ENCODE results near the gene RYR2.

RYR2 gene

DNA sequence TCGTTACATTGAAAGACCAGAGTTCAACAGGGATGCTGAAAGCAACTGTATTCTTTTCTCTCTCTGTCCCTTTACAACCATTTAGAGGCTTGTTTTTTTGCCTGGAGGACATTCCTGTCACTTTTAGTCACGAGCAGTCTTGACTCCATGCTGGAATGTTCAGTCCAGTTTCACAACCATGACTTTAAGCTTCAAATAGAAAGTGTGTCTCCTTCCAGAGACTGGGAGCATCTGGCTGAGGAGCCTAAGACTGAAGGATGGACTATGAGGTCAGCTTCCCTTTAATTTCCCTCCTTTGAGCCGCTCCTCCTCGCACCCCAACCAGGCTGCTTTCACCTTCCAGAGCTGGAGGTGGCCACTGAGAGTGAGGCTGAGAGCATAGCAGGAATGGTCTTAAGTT, 10.5 kb upstream of the RYR2 start:
- DNase-seq (ENCODE audit: low read depth in 2 of 2, low spot score in 1 of 2) = no peak

DNA sequence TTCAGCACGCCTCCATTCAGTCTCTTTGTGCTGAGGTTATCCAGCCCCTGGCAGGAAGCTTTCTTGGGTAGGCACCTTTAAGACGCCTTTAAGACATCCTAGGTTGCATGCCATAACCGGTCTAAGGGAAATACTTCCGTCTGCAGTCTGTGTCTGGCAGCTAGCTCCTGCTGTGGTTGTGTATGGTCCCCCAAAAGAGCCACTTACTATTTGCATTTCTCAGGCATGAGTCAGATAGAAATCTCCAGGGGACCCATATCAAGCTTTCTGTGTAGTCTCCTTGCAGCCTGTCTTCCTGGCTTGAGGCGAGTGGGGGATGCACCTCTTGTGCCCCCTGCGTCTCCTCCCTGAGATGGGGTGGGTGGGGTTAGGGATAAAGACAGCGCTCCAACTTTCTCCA, 10.0 kb upstream of the RYR2 start:
- no peak for DNase-seq (ENCODE audit: low read depth in 2 of 2, low spot score in 1 of 2)

DNA sequence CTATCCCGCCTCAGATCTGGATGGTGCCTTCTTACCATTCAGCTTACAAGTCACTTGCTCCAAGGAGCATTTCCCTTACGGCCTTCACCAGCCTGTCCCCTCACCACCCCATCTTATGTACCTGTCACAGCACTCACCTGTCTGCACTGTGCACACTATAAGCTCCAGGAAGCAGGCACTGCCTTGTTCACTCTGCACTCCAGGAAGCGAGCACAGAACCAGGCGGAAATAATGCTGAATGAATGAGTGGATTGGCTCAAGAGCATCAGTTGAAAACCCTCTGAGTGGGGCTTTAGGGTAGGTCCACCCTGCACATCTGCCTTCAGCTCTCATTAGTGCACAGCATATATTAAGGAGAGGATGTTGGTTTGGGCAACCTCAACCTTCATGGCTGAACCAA, 8.9 kb upstream of the RYR2 start:
- no peak for DNase-seq (ENCODE audit: low read depth in 2 of 2, low spot score in 1 of 2)

DNA sequence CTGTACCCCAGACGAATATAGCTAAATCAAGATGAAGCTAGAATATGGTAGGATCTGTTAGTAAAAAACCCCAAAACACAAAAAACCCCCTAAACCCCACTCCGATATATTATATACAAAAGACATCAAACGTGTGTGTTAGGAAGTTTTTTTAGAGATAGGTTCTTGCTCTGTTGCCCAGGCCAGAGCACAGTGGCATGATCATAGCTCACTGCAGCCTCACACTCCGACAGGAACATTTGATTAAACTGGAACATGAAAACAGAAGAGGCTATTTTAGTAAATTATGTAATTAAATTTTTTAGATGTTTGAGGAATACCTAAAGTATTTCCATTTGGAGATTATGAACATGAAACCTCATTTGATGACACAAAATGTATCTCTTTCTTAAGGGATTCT, 8.2 kb upstream of the RYR2 start:
- no peak for DNase-seq (ENCODE audit: low read depth in 2 of 2, low spot score in 1 of 2)

DNA sequence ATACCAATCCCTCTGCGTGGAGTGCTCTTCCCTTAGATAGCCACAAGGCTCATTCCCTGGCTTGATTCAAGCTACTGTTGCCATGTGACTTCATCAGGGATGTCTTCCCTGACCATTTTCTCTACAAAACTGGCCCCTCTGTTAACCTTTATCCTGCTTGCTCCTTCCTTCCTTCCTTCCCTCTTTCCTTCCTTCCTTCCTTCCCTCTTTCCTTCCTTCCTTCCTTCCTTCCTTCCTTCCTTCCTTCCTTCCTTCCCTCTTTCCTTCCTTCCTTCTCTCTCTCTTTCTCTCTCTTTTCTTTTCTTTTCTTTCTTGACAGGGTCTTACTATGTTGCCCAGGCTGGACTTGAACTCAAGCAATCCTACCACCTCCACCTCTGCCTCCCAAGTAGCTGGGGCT, 6.2 kb upstream of the RYR2 start:
- no peak for DNase-seq (ENCODE audit: low read depth in 2 of 2, low spot score in 1 of 2)

DNA sequence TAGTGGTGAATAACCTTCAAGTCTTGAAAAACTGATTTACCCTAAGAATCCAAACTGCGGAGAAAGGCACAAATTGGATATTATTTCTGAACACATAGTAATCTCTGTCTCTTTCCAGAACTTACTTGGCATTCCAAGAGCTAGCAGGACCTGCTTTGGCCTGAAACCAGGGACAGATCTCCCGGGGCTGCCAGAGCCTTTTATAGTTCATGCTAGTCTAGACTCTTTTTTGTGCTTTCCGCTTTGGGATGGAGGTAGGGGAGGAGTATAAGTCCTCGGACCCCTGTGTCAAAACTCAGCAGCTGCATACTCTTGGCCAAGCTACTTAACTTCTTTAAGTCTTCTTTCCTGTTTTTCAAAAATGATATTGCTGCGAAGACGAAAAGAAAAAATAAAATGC, 3.8 kb upstream of the RYR2 start:
- DNase-seq (ENCODE audit: low read depth in 2 of 2, low spot score in 1 of 2) = no peak

DNA sequence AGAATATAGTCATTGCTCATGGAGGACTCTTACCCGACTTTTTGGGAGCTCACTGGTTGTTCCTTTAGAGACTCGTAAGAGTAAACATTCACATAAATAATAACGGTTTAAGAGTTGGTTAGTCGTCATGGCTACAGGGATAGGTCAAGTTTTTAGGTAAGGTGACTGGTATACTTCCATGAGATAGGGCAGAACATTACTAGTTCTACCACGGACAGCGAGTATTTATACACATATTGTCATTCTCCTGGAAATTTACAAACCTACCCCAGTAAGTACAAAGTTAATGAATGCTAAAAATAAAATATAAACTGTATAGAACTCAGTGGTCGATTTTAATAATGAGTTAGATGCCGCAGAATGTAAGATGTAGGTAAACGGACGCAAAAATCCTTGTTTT, 1.2 kb upstream of the RYR2 start:
- no peak for DNase-seq (ENCODE audit: low read depth in 2 of 2, low spot score in 1 of 2)

DNA sequence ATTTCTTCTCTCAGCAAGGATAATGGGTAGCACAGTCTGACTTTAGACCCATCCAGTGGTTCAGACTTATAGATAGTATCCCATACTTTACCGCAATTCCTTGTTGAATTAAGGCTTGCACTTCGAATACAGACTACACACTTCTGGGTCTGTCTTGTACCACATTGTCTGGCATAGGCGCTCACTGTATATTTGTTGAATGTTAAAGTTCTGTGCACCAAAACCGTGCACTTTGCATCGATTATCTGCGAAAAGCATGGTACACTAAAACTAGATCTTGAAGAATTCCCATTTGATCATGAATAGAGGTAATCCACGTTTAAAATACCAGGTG, 556 bp upstream of the RYR2 start:
- DNase-seq (ENCODE audit: low read depth in 2 of 2, low spot score in 1 of 2) = no peak

DNA sequence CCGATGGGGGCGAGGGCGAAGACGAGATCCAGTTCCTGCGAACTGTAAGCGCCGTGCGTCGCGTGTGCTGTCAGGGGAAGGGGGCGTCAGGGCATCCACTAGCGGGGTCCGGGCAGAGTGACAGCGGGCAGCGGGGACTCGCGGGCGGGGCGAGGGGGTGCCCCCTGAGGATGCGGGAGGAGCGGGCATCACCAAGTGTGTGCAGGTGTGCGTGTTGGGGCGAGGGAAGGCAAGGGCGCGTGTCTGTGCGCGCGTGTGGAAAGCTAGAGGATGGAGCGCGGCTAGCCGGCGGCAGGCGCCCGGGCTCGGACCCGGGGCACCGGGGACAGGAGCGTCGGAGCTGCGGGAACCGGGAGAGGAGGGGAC, 525 bp downstream of the RYR2 start:
- DNase-seq (ENCODE audit: low read depth in 2 of 2, low spot score in 1 of 2) = no peak

DNA sequence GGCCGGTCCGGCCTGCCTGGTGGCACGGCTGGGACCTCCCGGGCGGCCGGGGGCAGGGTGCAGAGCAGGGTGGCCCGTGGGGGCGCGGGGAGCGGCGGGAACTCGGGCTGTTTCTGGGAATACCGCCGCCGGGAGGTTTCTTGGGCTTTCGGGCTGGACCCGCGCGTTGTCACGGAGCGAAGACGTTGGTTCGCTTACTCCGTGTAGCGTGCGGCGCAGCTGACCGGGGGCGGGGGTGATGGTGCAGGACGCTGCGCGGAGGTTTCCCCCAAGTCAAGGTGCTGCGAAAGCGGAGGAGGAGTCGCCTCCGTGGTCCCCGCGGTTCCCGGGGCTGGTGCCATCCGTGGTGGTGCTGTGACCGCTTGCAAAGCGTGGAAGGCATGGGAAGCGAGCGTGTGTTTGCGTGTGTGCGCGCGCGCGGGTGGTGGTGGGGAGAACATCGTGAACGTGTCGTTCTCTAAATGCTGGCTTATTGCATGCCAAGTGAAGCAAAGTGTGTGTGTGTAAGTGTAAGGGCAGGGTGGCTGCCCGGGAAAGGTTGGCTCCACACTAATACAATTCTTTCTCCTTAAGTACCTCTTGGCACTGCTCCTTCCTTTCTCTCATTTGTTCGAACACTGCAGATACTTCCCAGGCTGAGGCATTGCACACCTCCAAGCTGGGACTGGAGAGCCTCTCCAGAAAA, 1.1 kb downstream of the RYR2 start:
- DNase-seq (ENCODE audit: low read depth in 2 of 2, low spot score in 1 of 2) = no peak

DNA sequence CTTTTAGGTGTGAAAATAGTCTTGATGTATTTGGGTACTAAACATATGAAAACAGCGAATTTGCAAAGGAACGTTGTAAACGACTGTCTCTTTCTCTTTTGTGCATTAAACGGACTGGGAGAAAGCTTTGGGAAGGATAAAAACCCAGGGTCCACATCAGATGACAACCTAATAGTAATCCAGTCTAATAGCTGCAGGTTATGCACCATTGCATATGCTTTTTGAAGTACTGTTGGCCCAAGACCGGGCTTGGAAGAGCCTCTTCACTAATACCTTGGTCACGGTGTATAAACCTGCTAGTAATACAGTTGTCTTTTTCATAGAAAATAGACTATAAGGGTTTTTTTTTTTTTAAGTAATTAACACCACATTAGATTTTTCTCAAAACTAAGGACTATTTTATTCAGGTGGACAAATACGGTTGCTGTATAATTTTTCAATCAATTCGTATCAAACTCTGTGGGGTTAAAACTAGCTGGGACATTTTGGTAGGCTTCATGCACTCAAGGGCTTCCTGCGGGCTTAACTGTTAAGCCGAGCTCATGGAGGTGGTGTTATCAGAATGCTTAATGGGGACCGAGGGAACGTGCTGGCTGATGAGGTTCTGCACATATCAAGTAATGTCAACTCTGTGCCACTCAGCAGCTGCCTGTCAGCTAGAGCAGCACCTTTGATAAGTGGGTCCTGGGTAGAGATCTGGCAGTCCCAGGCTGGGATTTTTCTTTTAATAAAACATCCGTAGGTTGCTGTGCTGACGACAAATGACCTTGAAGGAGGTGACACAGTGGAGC, 2.1 kb downstream of the RYR2 start:
- no peak for DNase-seq (ENCODE audit: low read depth in 2 of 2, low spot score in 1 of 2)

DNA sequence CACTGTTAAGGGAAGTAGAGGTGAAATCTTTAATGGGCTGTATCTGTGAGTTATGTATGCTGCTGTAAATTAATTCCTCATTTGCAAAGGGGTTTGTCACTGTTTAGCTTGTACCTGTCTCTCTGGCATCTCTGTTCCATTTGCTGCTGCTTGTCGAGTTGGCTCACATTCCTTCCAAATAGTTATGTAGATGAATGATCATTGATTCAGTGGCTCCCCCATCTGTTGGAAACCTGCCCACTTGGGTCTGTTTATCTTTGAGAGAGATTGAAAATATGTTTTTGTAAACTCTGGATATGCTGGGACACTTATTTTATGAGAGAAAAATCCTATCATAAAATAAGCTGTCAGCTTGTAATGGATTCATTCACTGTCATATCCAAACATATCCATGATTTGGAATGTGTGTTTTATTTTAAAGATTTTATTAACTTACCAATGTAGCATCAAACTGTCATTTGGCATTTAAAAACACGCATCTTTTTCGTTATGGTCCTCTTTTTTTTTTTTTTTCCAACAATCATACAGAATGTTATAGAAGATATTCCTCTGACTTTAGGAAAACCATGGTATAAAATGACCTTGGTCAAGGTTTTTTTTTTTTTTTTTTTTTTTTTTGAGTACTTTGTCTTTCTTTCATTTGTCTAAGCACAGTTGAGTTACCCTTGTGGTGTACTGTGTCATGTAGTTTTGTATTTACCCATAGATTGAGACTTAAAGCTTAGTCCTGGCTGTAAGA, 3.5 kb downstream of the RYR2 start:
- no peak for DNase-seq (ENCODE audit: low read depth in 2 of 2, low spot score in 1 of 2)

DNA sequence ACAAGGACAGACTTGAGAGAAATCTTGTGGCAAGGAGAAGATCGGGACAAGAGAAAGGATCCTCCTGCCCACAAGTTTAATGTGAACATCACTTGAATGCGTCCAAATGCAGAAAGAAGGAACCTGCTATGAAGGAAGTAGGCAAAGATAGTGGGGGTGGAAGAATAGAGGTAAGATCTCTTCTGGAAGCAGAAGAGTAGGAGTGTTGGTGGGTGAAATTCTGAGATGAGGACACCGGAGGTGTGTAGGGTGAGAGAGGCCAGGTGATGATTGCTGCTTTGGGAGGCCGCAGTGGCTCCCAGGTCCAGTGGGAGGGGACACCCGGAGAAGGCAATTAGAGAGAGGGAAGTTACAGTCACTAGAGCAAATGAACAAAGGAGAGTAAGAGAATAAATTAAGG, 6.8 kb downstream of the RYR2 start:
- DNase-seq (ENCODE audit: low read depth in 2 of 2, low spot score in 1 of 2) = no peak

DNA sequence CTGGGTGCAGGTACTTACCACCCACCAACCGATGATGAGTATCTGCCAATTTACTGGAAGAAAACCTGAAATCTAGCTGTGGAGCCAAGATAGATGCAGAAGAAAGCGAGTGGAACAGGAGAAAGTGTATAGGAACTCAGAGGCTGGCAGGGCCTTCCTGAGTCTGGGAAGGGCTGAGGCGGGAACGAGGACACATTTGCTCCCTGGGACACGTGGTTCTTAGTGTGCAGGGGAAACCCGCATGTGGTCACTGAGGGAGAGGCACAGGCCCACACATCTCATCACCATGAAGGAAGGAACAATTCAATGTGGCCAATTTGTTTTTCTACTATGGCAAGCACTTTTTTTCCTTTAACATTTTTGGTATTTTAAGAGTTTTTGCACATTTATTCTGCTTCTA, 8.2 kb downstream of the RYR2 start:
- no peak for DNase-seq (ENCODE audit: low read depth in 2 of 2, low spot score in 1 of 2)

DNA sequence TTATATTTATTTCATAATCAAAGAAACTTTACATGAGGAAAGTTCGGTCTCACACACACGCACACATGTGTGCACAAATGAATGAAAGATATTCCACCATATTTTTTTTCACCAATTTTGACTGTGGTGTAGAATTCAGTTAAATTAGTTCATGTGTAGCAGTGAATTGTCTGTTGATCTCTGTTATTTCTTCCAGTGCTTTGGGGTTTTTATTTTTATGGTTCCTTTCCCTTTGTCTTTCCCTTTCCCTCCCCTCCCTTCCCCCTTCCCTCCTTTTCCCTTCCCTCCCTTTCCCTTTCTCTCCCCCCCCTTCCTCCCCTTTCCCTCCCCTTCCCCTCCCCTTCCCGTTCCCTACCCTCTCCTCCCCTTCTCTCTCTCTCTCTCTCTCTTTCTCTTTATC, 8.9 kb downstream of the RYR2 start:
- no peak for DNase-seq (ENCODE audit: low read depth in 2 of 2, low spot score in 1 of 2)

DNA sequence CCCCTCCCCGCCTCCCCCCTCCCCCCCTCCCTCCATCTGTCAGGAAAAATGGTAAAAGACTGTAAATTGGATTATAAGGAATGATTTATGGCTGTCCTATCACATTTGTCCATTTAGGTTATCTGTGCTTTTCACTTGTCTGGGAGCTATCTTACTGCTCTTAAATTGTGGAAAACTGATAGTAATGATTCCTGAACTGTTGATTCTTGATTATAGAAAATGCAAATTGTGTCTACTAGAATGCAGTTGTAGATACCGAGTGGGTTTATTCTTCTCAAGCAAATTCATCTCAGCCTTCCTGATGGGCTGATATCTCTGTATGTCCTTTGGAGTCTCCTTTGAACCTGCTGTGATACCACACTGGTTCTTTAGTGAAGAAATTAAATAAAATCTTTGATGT, 12.3 kb downstream of the RYR2 start:
- no peak for DNase-seq (ENCODE audit: low read depth in 2 of 2, low spot score in 1 of 2)

DNA sequence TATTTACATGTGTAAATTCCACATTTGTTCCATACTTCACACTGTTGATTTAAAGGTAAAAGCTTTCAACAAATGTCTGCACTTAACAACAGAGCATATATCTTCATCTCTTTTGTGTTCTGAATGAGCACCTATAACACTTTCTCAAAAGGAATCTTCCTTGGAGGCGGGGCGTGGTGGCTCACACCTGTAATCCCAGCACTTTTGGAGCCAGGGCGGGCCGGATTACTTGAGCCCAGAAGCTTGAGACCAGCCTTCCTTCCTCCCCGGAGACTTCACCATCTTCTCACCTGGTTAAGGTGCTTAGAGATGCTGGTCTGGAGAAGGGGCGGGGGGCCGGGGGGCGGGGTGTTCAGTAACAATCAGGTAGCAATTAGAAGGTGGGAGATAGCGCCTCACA, 16.5 kb downstream of the RYR2 start:
- DNase-seq (ENCODE audit: low read depth in 2 of 2, low spot score in 1 of 2) = no peak

DNA sequence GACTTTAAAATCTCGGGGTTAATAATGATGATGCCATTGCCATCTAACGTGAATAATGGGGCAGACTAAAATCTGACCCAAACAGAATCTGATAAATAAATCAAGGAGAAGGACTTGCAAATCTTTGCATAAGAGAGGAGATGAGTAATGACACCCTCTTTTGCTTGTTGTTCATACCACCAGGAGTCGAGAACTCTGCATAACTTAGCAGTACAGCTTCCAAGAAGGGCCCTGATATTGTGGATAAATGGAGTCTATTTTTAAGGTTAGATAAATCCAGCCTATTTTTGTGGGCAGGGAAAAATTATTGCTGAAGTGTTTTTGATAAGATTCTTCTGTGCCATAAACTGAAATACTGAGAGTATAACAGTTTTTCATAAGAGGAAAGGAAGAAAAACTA, 17.3 kb downstream of the RYR2 start:
- no peak for DNase-seq (ENCODE audit: low read depth in 2 of 2, low spot score in 1 of 2)

DNA sequence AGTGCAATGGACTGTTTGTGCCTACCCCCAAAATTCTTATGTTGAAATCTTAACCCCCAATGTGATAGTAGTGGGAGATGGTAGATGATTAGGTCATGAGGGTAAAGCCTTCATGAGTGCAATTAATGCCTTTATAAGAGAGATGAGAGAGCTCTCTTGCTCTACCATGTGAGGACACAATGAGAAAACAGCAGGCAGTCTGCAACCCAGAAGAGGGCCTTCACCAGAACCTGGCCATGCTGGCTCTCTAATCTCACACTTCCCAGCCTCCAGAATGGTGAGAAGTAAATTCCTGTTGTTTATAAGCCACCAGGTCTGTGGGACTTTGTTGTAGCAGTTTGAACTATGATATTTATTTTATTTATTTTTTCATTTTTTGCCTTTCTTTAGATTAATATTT, 21.0 kb downstream of the RYR2 start:
- DNase-seq (ENCODE audit: low read depth in 2 of 2, low spot score in 1 of 2) = no peak

DNA sequence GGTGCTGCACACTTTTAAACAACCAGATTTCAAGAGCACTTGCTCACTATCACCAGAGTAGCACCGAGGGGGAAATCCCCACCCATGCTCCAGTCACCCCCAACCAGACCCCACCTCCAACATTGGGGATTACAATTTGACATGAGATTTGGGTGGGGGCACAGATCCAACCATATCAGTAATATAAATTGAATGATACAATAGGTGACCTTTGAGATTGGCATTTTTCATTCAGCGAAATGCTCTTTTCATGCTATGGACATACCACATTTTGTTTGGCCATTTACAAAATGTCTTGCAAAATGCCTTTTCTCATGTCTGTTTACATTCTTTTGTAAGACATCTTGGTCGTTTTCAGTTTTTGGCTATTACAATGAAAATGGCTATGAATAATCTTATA, 23.9 kb downstream of the RYR2 start:
- DNase-seq (ENCODE audit: low read depth in 2 of 2, low spot score in 1 of 2) = no peak

DNA sequence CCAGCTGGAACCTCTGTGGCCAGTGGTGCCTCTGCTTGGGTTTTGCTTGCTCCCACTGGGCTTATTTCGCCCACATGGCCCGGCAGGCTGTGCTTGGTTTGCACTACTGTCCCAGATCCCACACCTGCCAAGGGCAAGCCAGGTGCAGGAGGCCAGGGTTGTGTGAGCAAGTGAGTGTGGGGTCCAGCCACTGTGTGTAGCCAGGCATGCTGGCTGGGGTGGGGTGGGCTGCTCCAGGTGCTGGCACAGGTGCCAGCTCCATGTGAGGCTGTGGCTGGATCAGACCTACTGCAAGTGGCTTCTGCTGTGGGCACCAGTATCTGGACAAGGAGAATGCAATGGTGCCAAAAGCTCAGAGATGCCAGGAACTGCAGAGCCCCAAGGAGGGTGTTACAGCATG, 28.5 kb downstream of the RYR2 start:
- no peak for DNase-seq (ENCODE audit: low read depth in 2 of 2, low spot score in 1 of 2)

DNA sequence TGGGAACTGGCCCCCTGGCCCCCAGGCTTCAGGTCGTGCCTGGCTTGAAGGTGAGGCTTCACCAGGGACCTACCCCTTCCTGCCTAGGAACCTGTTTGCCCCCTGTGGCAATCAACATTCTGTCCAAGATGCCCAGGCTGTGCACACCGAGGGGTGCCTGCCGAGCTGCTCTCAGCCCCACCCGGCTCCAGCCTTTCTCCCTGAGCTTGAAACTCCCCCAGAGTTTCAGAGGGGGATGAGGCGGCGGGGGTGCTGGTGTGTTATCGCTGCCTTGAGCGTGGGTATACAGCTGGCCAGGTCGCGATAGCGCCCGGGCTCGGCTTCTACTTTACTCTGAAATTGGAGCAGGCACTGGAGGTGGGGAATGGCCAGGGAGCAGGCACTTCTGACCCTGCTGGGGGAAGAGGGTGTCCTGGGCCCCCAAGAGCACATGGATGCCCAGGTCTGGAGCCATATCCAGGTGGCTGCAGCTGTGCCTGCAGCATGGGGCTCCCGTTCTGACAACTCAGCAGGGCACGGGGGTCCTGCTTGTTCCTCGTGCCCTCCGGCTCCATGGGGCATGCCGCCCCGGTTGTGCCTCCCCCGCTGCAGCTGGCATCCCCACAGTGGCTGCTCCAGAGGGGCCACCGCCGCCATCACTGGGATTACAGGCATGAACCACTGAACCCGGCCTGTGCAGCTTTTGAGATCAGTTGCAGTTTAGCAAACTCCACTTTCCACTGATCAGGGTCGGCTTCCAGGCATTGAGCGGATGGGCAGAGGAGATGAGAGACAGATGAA, 29.8 kb downstream of the RYR2 start:
- DNase-seq (ENCODE audit: low read depth in 2 of 2, low spot score in 1 of 2) = no peak

All from stimulated activated CD8-positive, alpha-beta memory T cell treated with anti-CD3 and anti-CD28 coated beads, Interleukin-4, amount 100 ng/mL, for 1 hour (primary cell).